Endothelial cell of umbilical vein (primary cell): Measurements from ENCODE around the gene ANO6. TPM values are rescaled to one million over a fixed set of nuclear protein-coding genes. Genes with fewer than 3 reads are reported as not detected.

Source experiments
- BruUV-seq: library from RNA; stranded (reverse); fragments of 400-500 nt; replicated peaks from 2 replicates; lab custom pipeline; 2021; lab: Mats Ljungman, UMichigan
- CTCF ChIA-PET: fragments of 300-600, 350-600 bp; sonication (Branson Sonifier 250); formaldehyde crosslinking; loops from one replicate; lab custom pipeline; 2021; ENCODE audit warnings: antibody characterized with exemption, inconsistent platforms; lab: Charles Lee
- POLR2A ChIA-PET: fragments of 300-600, 350-600 bp; sonication (Branson Sonifier 250); formaldehyde crosslinking; loops from one replicate; lab custom pipeline; 2021; ENCODE audit warnings: antibody characterized with exemption, inconsistent platforms; lab: Charles Lee
- DNase-seq: peaks from one replicate; pipeline ENCODE4 v3.0.0-alpha.2; 2011; ENCODE audit warnings: low read depth, low spot score
- FAIRE-seq: peaks from 2 replicates; lab custom pipeline; 2011; peaks lifted over from hg19 to GRCh38; lab: Jason Lieb, UNC
- H2AFZ ChIP-seq: 2 replicates; pipeline ENCODE4 v1.6.0; 2012; ENCODE audit warnings: low read depth, low read length, control low read depth, inconsistent platforms
- H3K27ac ChIP-seq: 2 replicates; pipeline ENCODE4 v1.5.1; 2011; ENCODE audit warnings: low read depth, mild to moderate bottlenecking, control low read depth, low read length, moderate library complexity; ENCODE audit not compliant: insufficient read depth
- H3K27me3 ChIP-seq, 2 experiments: 2 replicates each; pipeline versions ENCODE4 v1.6.0 to v1.6.1; 2011; ENCODE audit warnings: low read length in 2 of 2, mixed read lengths in 1 of 2; ENCODE audit not compliant: control insufficient read depth in 2 of 2, insufficient read depth in 2 of 2
- H3K36me3 ChIP-seq, 2 experiments: 2 replicates in 1 of 2; 3 replicates in 1 of 2; pipeline ENCODE4 v1.5.1; 2011; ENCODE audit warnings: low read length in 2 of 2, mild to moderate bottlenecking in 1 of 2, moderate library complexity in 1 of 2; ENCODE audit not compliant: control insufficient read depth in 2 of 2, insufficient read depth in 2 of 2; ENCODE audit errors: extremely low read depth in 1 of 2
- H3K4me1 ChIP-seq: 3 replicates; pipeline ENCODE4 v1.5.1; 2011; ENCODE audit warnings: mild to moderate bottlenecking, low read length; ENCODE audit not compliant: control insufficient read depth, insufficient read depth; ENCODE audit errors: extremely low read depth
- H3K4me2 ChIP-seq: 2 replicates; pipeline ENCODE4 v1.6.1; 2011; ENCODE audit warnings: low read length, control low read depth, mixed read lengths; ENCODE audit not compliant: insufficient read depth
- H3K4me3 ChIP-seq, 3 experiments: fragments of 200-600 bp in 1 of 3; sonication (generic), shearing (Covaris generic) in 1 of 3; replicated peaks in 1 of 3; 2 replicates each; pipeline ENCODE4 v1.5.1; 2011 to 2016; ENCODE audit warnings: control low read depth in 3 of 3, low read length in 3 of 3, mild to moderate bottlenecking in 2 of 3, inconsistent platforms in 1 of 3, low read depth in 1 of 3, moderate library complexity in 1 of 3; ENCODE audit not compliant: insufficient read depth in 1 of 3
- H3K79me2 ChIP-seq: 2 replicates; pipeline ENCODE4 v1.6.0; 2012; ENCODE audit warnings: low read length, inconsistent platforms; ENCODE audit not compliant: control insufficient read depth, insufficient read depth
- H3K9ac ChIP-seq: replicated peaks from 2 replicates; pipeline ENCODE3; 2011; ENCODE audit warnings: low read length, control low read depth; ENCODE audit not compliant: insufficient read depth; ENCODE audit errors: extremely low read depth
- H3K9me1 ChIP-seq: replicated peaks from 3 replicates; pipeline ENCODE4 v1.6.0; 2011; ENCODE audit warnings: mild to moderate bottlenecking, low read length; ENCODE audit not compliant: control insufficient read depth, insufficient read depth; ENCODE audit errors: extremely low read depth
- H3K9me3 ChIP-seq: replicated peaks from 2 replicates; pipeline ENCODE4 v1.5.1; 2012; ENCODE audit warnings: low read length, inconsistent platforms; ENCODE audit not compliant: control insufficient read depth, insufficient read depth
- H4K20me1 ChIP-seq: replicated peaks from 2 replicates; pipeline ENCODE3; 2011; ENCODE audit warnings: mild to moderate bottlenecking, low read length; ENCODE audit not compliant: control insufficient read depth, insufficient read depth; ENCODE audit errors: extremely low read depth
- EZH2 ChIP-seq: IDR thresholded peaks from 2 replicates; pipeline ENCODE4 v1.6.1; 2012; ENCODE audit warnings: borderline replicate concordance, low read depth, mild to moderate bottlenecking, moderate library complexity, low read length, inconsistent platforms; ENCODE audit not compliant: severe bottlenecking
- FOS ChIP-seq: IDR thresholded peaks from 2 replicates; pipeline ENCODE4 v1.6.1; 2011; ENCODE audit warnings: mild to moderate bottlenecking, low read length, moderate library complexity, borderline replicate concordance; ENCODE audit not compliant: insufficient read depth
- GATA2 ChIP-seq: IDR thresholded peaks from 2 replicates; pipeline ENCODE4 v1.7.0; 2011; ENCODE audit warnings: low read depth, mild to moderate bottlenecking, moderate library complexity, mixed read lengths, low read length; ENCODE audit not compliant: insufficient read length, insufficient read depth
- JUN ChIP-seq: IDR thresholded peaks from 2 replicates; pipeline ENCODE4 v1.6.1; 2011; ENCODE audit warnings: borderline replicate concordance, low read depth; ENCODE audit not compliant: insufficient read length, insufficient read depth
- MYC ChIP-seq: IDR thresholded peaks from one replicate; pipeline ENCODE4 v1.6.1; 2011; ENCODE audit warnings: mild to moderate bottlenecking, low read depth, low read length
- POLR2A ChIP-seq: IDR thresholded peaks from 2 replicates; pipeline ENCODE4 v1.6.1; 2012; ENCODE audit warnings: low read depth, mild to moderate bottlenecking, control low read depth, low read length
- POLR2AphosphoS5 ChIP-seq: IDR thresholded peaks from 2 replicates; pipeline ENCODE4 v1.6.1; 2012; ENCODE audit warnings: low read depth, mild to moderate bottlenecking, control low read depth, low read length, moderate library complexity; ENCODE audit not compliant: insufficient read depth
- dilution Hi-C: fragments of 300-500 bp; cut with MboI; formaldehyde crosslinking; loops from one replicate; pipeline ENCODE4 v1.15.0; 2019; ENCODE audit warnings: low sequenced_read_pairs; ENCODE audit not compliant: extremely low pct_ligation_motif_present
- intact Hi-C: fragments of 100-400 bp; cut with micrococcal nuclease; formaldehyde crosslinking; loops from one replicate; pipeline ENCODE4 v1.10.0; 2022
- polyA plus RNA-seq, 4 experiments: library from polyadenylated mRNA; depleted of rRNA in 3 of 4; stranded (reverse) in 3 of 4; unstranded in 1 of 4; fragments of >200 nt; gene quantifications; 2 replicates each; pipeline versions ENCODE4 v1.2.1 to v1.2.3, GENCODE V29; 2011 to 2012; ENCODE audit warnings: missing spikeins in 1 of 4
- total RNA-seq: library from RNA; stranded (reverse); gene quantifications from 2 replicates; pipeline ENCODE4 v1.2.3, GENCODE V29; 2021
- TF ChIP-seq, protein P1 (sequence below): IDR thresholded peaks from 2 replicates; pipeline ENCODE4 v1.6.1; 2011; ENCODE audit not compliant: insufficient read depth, insufficient read length
- TF ChIP-seq, protein P2 (sequence below), 2 donors: IDR thresholded peaks; 1 replicate in 1 of 2; 2 replicates in 1 of 2; pipeline ENCODE4 v1.5.1; 2011; ENCODE audit warnings: low read length in 2 of 2, mild to moderate bottlenecking in 2 of 2, moderate library complexity in 2 of 2, control low read depth in 1 of 2, inconsistent platforms in 1 of 2, low read depth in 1 of 2; ENCODE audit not compliant: insufficient read depth in 1 of 2; ENCODE audit errors: extremely low read depth in 1 of 2

The ANO6 gene
- total and polyA plus RNA-seq, 2 donors (not counting 3 experiments of a cell fraction or from before 2014, with no cell fraction given) = 21.3 to 67.6 TPM

GRCh38 chr12:45368841-45369489 lies 153.1 kb downstream of the ANO6 start:
- H3K36me3 ChIP-seq = peaks cover 2 to 5% of the 10 kb centered on the region in 2 experiments
- no peak overlapping the region for H3K4me3 ChIP-seq
- no peak overlapping the region for H3K27ac ChIP-seq
- H3K9me3 ChIP-seq = no peaks in the 10 kb centered on the region
- intact Hi-C loops = no loop called here
- no TSS peak for BruUV-seq
- FAIRE-seq = peak; percentile 89
- H2AFZ ChIP-seq = no peak overlapping the region
- dilution Hi-C loops = no loop called here
- POLR2A ChIA-PET = interaction anchor here (0.6 to 1.1 kb wide), 2 partner anchors 109 to 132 kb away, joined by 3 to 4 read pairs; no protein-coding TSS in a partner anchor
- DNase-seq = peak; percentile 60
- no peaks in the 10 kb centered on the region for H3K9me1 ChIP-seq
- H4K20me1 ChIP-seq = no peaks in the 10 kb centered on the region
- TF ChIP-seq FOS (peak; percentile 59), JUN (no peak), GATA2 (peak; percentile 22)
- CTCF ChIA-PET = interaction anchor here (0.9 to 2.5 kb wide), 9 partner anchors 10 to 199 kb away, joined by 3 to 12 read pairs (median 4); no protein-coding TSS in a partner anchor
- H3K4me2 ChIP-seq = no peak overlapping the region
- H3K4me1 ChIP-seq = peaks cover 7% of the 10 kb centered on the region
- no peaks in the 10 kb centered on the region for H3K27me3 ChIP-seq
- H3K79me2 ChIP-seq = peaks cover 1% of the 10 kb centered on the region
- no peak overlapping the region for H3K9ac ChIP-seq

DNA sequence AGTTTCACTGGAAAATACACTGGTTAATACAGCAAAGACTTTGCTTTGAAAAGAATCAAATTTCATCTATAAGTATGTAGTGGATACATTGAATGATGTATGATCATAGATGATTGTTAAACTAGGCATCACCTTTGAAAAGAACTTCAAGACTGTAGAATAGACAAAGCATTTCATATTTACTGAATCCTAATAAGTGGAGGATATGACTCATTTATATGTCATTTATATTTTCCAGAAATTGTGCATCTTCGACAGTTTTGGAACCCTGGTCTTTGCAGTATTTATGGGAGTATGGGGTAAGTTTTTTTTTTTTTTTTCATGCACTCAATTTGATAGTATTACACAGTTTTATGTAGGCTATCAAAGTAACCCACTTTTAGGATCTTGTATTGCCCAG lies 161.9 kb downstream of the ANO6 start:
- dilution Hi-C loops = no loop called here
- no TSS peak for BruUV-seq
- H3K79me2 ChIP-seq = no peaks in the 10 kb centered on the region
- peaks cover 30% of the 10 kb centered on the region for H3K4me1 ChIP-seq
- H2AFZ ChIP-seq = no peak overlapping the region
- DNase-seq = no peak
- H3K27me3 ChIP-seq = no peaks in the 10 kb centered on the region
- intact Hi-C loops = loop anchor here (2.0 kb wide), 2 partner anchors 109 to 163 kb away; no protein-coding TSS in a partner anchor
- no peaks in the 10 kb centered on the region for H3K9me3 ChIP-seq
- no peak overlapping the region for H3K27ac ChIP-seq
- no peak for FAIRE-seq
- H3K4me3 ChIP-seq = no peak overlapping the region
- CTCF ChIA-PET = interaction anchor here (0.8 to 3.5 kb wide), 5 partner anchors 11 to 194 kb away, joined by 3 to 14 read pairs (median 4); partner anchors contain the start of gene ANO6
- H3K9me1 ChIP-seq = no peaks in the 10 kb centered on the region
- no peak overlapping the region for H3K9ac ChIP-seq
- H3K36me3 ChIP-seq = peaks cover 0 to 13% of the 10 kb centered on the region in 2 experiments
- H3K4me2 ChIP-seq = peak overlapping the region; percentile 13
- H4K20me1 ChIP-seq = peaks cover 2% of the 10 kb centered on the region
- TF ChIP-seq EZH2 = no peak
- TF ChIP-seq FOS = peak; percentile 58
- TF ChIP-seq GATA2 = no peak
- TF ChIP-seq POLR2A = no peak
- TF ChIP-seq JUN = peak; percentile 59
- TF ChIP-seq, protein P1, sequence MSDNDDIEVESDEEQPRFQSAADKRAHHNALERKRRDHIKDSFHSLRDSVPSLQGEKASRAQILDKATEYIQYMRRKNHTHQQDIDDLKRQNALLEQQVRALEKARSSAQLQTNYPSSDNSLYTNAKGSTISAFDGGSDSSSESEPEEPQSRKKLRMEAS = no peak
- TF ChIP-seq POLR2AphosphoS5 = no peak
- TF ChIP-seq, protein P2, sequence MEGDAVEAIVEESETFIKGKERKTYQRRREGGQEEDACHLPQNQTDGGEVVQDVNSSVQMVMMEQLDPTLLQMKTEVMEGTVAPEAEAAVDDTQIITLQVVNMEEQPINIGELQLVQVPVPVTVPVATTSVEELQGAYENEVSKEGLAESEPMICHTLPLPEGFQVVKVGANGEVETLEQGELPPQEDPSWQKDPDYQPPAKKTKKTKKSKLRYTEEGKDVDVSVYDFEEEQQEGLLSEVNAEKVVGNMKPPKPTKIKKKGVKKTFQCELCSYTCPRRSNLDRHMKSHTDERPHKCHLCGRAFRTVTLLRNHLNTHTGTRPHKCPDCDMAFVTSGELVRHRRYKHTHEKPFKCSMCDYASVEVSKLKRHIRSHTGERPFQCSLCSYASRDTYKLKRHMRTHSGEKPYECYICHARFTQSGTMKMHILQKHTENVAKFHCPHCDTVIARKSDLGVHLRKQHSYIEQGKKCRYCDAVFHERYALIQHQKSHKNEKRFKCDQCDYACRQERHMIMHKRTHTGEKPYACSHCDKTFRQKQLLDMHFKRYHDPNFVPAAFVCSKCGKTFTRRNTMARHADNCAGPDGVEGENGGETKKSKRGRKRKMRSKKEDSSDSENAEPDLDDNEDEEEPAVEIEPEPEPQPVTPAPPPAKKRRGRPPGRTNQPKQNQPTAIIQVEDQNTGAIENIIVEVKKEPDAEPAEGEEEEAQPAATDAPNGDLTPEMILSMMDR (IDR thresholded peaks at IDR 0.05; ENCODE audit: extremely low read depth in 1 of 2, insufficient read depth in 1 of 2, low read depth in 1 of 2, low read length in 2 of 2) = no peak
- no peak for TF ChIP-seq MYC
- POLR2A ChIA-PET = no interaction called here
